GM23338 (cell line): Measurements from ENCODE around the gene GAK. TPM values are rescaled to one million over a fixed set of nuclear protein-coding genes. Genes with fewer than 3 reads are reported as not detected.

Experiments
- ATAC-seq: fragments of 200-7000 bp; cut with Tn5 transposase; 3 replicates; pipeline ENCODE4 v1.9.1; 2020
- DNase-seq: peaks from one replicate; pipeline ENCODE4 v3.0.0-alpha.2; 2015; ENCODE audit warnings: low spot score
- H2AFZ ChIP-seq: fragments of 200-600 bp; sonication (generic); 2 replicates; pipeline ENCODE4 v1.8.0; 2016; ENCODE audit warnings: antibody characterized with exemption, mild to moderate bottlenecking, moderate library complexity
- H3F3A ChIP-seq: fragments of 200-600 bp; sonication (generic); replicated peaks from 2 replicates; pipeline ENCODE4 v1.8.0; 2017; ENCODE audit warnings: antibody characterized with exemption, mixed run types, low read depth
- H3K27ac ChIP-seq: fragments of 200-600 bp; sonication (generic); 2 replicates; pipeline ENCODE4 v1.6.1; 2016; ENCODE audit warnings: low read depth
- H3K27me3 ChIP-seq: fragments of 200-600 bp; sonication (generic); 2 replicates; pipeline ENCODE4 v1.8.0; 2016; ENCODE audit warnings: mild to moderate bottlenecking, mixed run types, moderate library complexity; ENCODE audit not compliant: insufficient read depth
- H3K36me3 ChIP-seq: fragments of 200-600 bp; sonication (generic); 2 replicates; pipeline ENCODE4 v1.8.0; 2016; ENCODE audit warnings: mild to moderate bottlenecking; ENCODE audit not compliant: insufficient read depth
- H3K4me1 ChIP-seq: fragments of 200-600 bp; sonication (generic); 2 replicates; pipeline ENCODE4 v1.8.0; 2016; ENCODE audit warnings: mild to moderate bottlenecking, moderate library complexity; ENCODE audit not compliant: insufficient read depth
- H3K4me2 ChIP-seq: fragments of 200-600 bp; sonication (generic); 2 replicates; pipeline ENCODE4 v1.7.1; 2017; ENCODE audit warnings: mixed run types
- H3K4me3 ChIP-seq: fragments of 200-600 bp; sonication (generic); 2 replicates; pipeline ENCODE4 v1.6.1; 2016; ENCODE audit warnings: mixed run types
- H3K79me2 ChIP-seq: fragments of 200-600 bp; sonication (generic); replicated peaks from 2 replicates; pipeline ENCODE4 v1.8.0; 2017; ENCODE audit warnings: mild to moderate bottlenecking; ENCODE audit not compliant: insufficient read depth
- H3K9me2 ChIP-seq: fragments of 200-600 bp; sonication (generic); 2 replicates; pipeline ENCODE4 v1.8.0; 2017; ENCODE audit not compliant: insufficient read depth
- H4K20me1 ChIP-seq: fragments of 200-600 bp; sonication (generic); replicated peaks from 2 replicates; pipeline ENCODE4 v1.8.0; 2017; ENCODE audit warnings: mild to moderate bottlenecking; ENCODE audit not compliant: insufficient read depth
- H3K27ac Mint-ChIP-seq: 2 replicates; pipeline ENCODE4 v1.8.0; 2020; ENCODE audit warnings: inconsistent platforms, mild to moderate bottlenecking, moderate library complexity, mixed read lengths
- H3K27me3 Mint-ChIP-seq: 3 replicates; pipeline ENCODE4 v1.8.0; 2022; ENCODE audit warnings: low read depth, mild to moderate bottlenecking, moderate library complexity, mixed read lengths, inconsistent platforms; ENCODE audit not compliant: insufficient read depth, poor library complexity
- H3K36me3 Mint-ChIP-seq: 3 replicates; pipeline ENCODE4 v1.8.0; 2021; ENCODE audit warnings: low read depth, mild to moderate bottlenecking, inconsistent platforms, moderate library complexity, mixed read lengths
- H3K4me1 Mint-ChIP-seq: 3 replicates; pipeline ENCODE4 v1.8.0; 2020; ENCODE audit warnings: mild to moderate bottlenecking, inconsistent platforms, mixed read lengths
- H3K4me3 Mint-ChIP-seq: 3 replicates; pipeline ENCODE4 v1.8.0; 2021; ENCODE audit warnings: moderate library complexity, mild to moderate bottlenecking, inconsistent platforms, mixed read lengths
- H3K9me3 Mint-ChIP-seq: 3 replicates; pipeline ENCODE4 v1.8.0; 2020; ENCODE audit warnings: moderate library complexity, mild to moderate bottlenecking, inconsistent platforms, mixed read lengths
- CREB1 ChIP-seq: fragments of 250-450 bp; sonication (Bioruptor Pico); IDR thresholded peaks from 2 replicates; pipeline ENCODE4 v1.5.0; 2020; ENCODE audit warnings: low read depth, mild to moderate bottlenecking, moderate library complexity
- CTCF ChIP-seq, 2 experiments: fragments of 200-600 bp in 1 of 2; sonication (generic) in 1 of 2; conservative IDR thresholded peaks; 2 replicates each; pipeline versions ENCODE4 v1.5.1 to v1.6.1; 2016 to 2017; ENCODE audit warnings: antibody characterized with exemption in 2 of 2, low read depth in 2 of 2, mild to moderate bottlenecking in 2 of 2, moderate library complexity in 1 of 2
- ETS1 ChIP-seq: IDR thresholded peaks from 2 replicates; pipeline ENCODE4 v1.6.1; 2016; ENCODE audit warnings: antibody characterized with exemption
- EZH2 ChIP-seq: fragments of 200-600 bp; sonication (generic); IDR thresholded peaks from one replicate; pipeline ENCODE4 v1.8.0; 2017; ENCODE audit warnings: antibody characterized with exemption, mild to moderate bottlenecking, low read depth; ENCODE audit not compliant: unreplicated experiment
- EZH2phosphoT487 ChIP-seq: fragments of 200-600 bp; sonication (generic); IDR thresholded peaks from one replicate; pipeline ENCODE4 v1.8.1; 2018; ENCODE audit warnings: antibody characterized with exemption; ENCODE audit not compliant: unreplicated experiment
- JUNB ChIP-seq: IDR thresholded peaks from one replicate; pipeline ENCODE4 v1.6.1; 2016; ENCODE audit warnings: antibody characterized with exemption; ENCODE audit not compliant: unreplicated experiment
- NANOG ChIP-seq: IDR thresholded peaks from 2 replicates; pipeline ENCODE4 v1.6.1; 2016; ENCODE audit warnings: antibody characterized with exemption, borderline replicate concordance
- POLR2AphosphoS5 ChIP-seq: IDR thresholded peaks from 2 replicates; pipeline ENCODE4 v1.6.1; 2016; ENCODE audit warnings: antibody characterized with exemption, low read depth
- REST ChIP-seq: IDR thresholded peaks from one replicate; pipeline ENCODE4 v1.6.1; 2018; ENCODE audit warnings: antibody characterized with exemption; ENCODE audit not compliant: unreplicated experiment
- polyA plus RNA-seq: library from polyadenylated mRNA; unstranded; fragments of >200 nt; fragmentation: Nextera tagmentation; extraction: Ambion mirVana; gene quantifications from 2 replicates; pipeline ENCODE4 v1.2.1, GENCODE V29; 2016
- total RNA-seq: library from RNA; depleted of rRNA; stranded (reverse); fragments of >200 nt; shearing (Covaris generic); gene quantifications from 2 replicates; pipeline ENCODE4 v1.2.3, GENCODE V29; 2014

The GAK gene
- total and polyA plus RNA-seq, 2 experiments from 2014 or later: 48.5 to 124 TPM

DNA sequence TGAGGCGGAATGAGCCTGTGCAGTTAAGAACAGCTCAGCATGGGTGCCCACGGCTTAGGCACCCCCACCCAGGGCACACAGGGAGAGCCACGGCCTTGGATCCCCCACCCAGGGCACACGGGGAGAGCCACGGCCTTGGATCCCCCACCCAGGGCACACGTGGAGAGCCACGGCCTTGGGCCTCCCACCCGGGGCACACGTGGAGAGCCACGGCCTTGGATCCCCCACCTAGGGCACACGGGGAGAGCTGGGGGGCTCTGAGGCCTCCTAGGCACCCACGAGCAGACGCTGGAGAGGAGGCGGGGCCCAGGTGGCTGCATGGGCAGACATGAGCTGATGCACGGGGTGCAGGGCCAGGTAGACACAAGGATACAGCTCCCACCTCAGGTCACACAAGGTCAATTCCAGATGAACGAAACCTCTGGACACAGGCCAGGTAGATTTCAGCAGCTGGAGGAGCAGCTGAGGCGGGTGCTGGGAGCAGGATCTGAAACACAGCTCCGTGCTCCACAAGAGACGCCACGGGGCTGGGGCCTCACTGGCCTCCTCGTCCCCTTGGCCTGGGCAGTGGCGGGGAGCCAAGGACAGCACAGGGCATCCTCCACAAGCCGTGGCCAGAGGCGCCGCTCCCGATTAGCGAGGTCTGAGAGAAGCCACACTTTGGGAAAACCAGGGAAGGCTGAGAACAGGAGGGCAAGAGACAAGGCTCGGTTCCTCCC lies 30.8 kb downstream of the GAK start:
- Histone ChIP-seq H4K20me1 (no peaks in the 10 kb centered on the region; the same call in 1 of the 2 replicates), H3K27me3 (no peaks in the 10 kb centered on the region), H3K4me1 (peaks cover 7% of the 10 kb centered on the region; the same call in 1 of the 2 replicates), H3F3A (0 out of 2 replicates have a peak, but pooled peaks cover 9% of the 10 kb centered on the region), H3K9me2 (no peaks in the 10 kb centered on the region), H3K27ac (no peak overlapping the region), H3K36me3 (no peaks in the 10 kb centered on the region), H2AFZ (no peak overlapping the region), H3K79me2 (0 out of 2 replicates have a peak, but pooled peaks cover 11% of the 10 kb centered on the region), H3K4me3 (no peak overlapping the region), H3K4me2 (no peak overlapping the region)
- Mint-ChIP-seq H3K27me3 (peaks cover 12% of the 10 kb centered on the region), H3K9me3 (peaks cover 6% of the 10 kb centered on the region; the same call in 2 of the 3 replicates), H3K4me1 (peaks cover 8% of the 10 kb centered on the region), H3K27ac (no peak overlapping the region), H3K36me3 (peaks cover 17% of the 10 kb centered on the region), H3K4me3 (no peak overlapping the region)
- ATAC-seq (no peak), DNase-seq (no peak)
- TF ChIP-seq CREB1 (CRISPR knock-in tag): no peak

DNA sequence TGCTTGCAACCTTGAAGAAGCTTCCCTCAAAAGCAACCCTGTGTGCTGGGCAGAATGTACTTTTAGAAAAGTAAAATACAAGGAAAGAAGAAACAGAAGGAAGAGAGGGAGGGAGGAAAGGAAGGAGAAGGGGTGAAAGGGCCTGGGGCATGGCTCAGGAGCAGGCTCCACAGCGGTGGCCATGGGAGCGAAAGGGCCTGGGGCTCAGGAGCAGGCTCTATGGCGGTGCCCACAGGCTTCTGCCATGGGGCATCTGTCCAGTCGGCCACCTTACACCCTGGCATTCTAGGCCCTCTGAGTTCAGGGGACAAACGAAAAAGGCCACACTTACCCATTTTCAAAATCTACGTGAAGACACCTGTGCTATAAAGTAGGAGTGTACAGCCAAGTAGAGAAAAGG lies 31.4 kb downstream of the GAK start:
- no peak for TF ChIP-seq POLR2AphosphoS5
- H3K36me3 Mint-ChIP-seq: peaks cover 14% of the 10 kb centered on the region
- Histone ChIP-seq H3F3A (0 out of 2 replicates have a peak, but pooled peaks cover 8% of the 10 kb centered on the region), H3K27me3 (no peaks in the 10 kb centered on the region), H3K4me2 (no peak overlapping the region), H3K36me3 (no peaks in the 10 kb centered on the region), H3K9me2 (no peaks in the 10 kb centered on the region), H3K27ac (no peak overlapping the region), H4K20me1 (no peaks in the 10 kb centered on the region; the same call in 1 of the 2 replicates), H3K4me1 (peaks cover 7% of the 10 kb centered on the region; the same call in 1 of the 2 replicates), H3K4me3 (no peak overlapping the region), H2AFZ (no peak overlapping the region), H3K79me2 (0 out of 2 replicates have a peak, but pooled peaks cover 7% of the 10 kb centered on the region)
- no peak overlapping the region for H3K4me3 Mint-ChIP-seq
- DNase-seq: no peak
- no peak for ATAC-seq
- peaks cover 8% of the 10 kb centered on the region for H3K4me1 Mint-ChIP-seq
- no peak overlapping the region for H3K27ac Mint-ChIP-seq
- peaks cover 10% of the 10 kb centered on the region for H3K27me3 Mint-ChIP-seq
- peaks cover 4% of the 10 kb centered on the region; the same call in 2 of the 3 replicates for H3K9me3 Mint-ChIP-seq

GRCh38 chr4:900073-900472 lies 32.0 kb downstream of the GAK start:
- ATAC-seq (no peak), DNase-seq (no peak)
- Histone ChIP-seq H3K27ac (no peak overlapping the region), H3K79me2 (0 out of 2 replicates have a peak, but pooled peaks cover 6% of the 10 kb centered on the region), H3K9me2 (no peaks in the 10 kb centered on the region), H2AFZ (no peak overlapping the region), H3K4me2 (no peak overlapping the region), H3K4me3 (no peak overlapping the region), H3K36me3 (no peaks in the 10 kb centered on the region), H4K20me1 (no peaks in the 10 kb centered on the region; the same call in 1 of the 2 replicates), H3K27me3 (no peaks in the 10 kb centered on the region), H3F3A (0 out of 2 replicates have a peak, but pooled peaks cover 3% of the 10 kb centered on the region), H3K4me1 (peaks cover 7% of the 10 kb centered on the region; the same call in 1 of the 2 replicates)
- H3K9me3 Mint-ChIP-seq: peaks cover under 1% of the 10 kb centered on the region; the same call in 1 of the 3 replicates
- peaks cover 7% of the 10 kb centered on the region; the same call in 2 of the 3 replicates for H3K36me3 Mint-ChIP-seq
- peaks cover 8% of the 10 kb centered on the region for H3K4me1 Mint-ChIP-seq
- H3K27ac Mint-ChIP-seq: peak overlapping the region; percentile 66
- peaks cover 12% of the 10 kb centered on the region for H3K27me3 Mint-ChIP-seq
- no peak overlapping the region for H3K4me3 Mint-ChIP-seq
- TF ChIP-seq ETS1: no peak
- no peak for TF ChIP-seq EZH2phosphoT487
- TF ChIP-seq JUNB: no peak
- TF ChIP-seq REST: no peak
- no peak for TF ChIP-seq CREB1 (CRISPR knock-in tag)
- no peak for TF ChIP-seq EZH2
- TF ChIP-seq CTCF (conservative IDR thresholded peaks at IDR 0.05; ENCODE audit: low read depth in 2 of 2): no peak
- no peak for TF ChIP-seq NANOG
